GM21526 (cell line): Measurements from ENCODE around the gene TRIP4.
"Not testable (repeated sequence)": the region's sequence is repeated elsewhere in the genome, so short reads cannot be mapped to it uniquely, and the experiment has no call there.

Experiments used
- ATAC-seq: cut with Tn5 transposase; IDR thresholded peaks from one replicate; pipeline ENCODE4 v1.9.1; 2021; ENCODE audit warnings: moderate library complexity; ENCODE audit not compliant: unreplicated experiment, low FRiP score

The TRIP4 gene

DNA sequence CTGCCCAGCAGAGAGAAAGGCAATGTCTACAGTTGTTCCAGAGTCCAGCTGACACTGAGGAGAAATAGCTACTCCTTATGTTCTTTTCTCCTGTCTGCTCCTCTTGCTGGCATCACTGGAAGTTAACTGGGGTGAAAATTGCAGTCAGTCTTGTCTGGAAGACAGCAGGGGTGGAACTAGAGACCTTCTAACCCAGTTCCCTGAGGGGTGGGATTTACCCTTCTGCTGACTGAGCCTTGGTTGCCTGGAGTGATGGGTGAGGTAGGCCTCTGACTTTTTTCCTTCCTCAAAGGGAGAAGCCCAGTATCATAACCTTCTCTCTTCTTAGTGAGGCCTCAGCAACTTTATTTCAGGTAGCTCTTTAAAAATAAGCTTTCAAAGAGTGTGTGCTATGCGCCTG lies 88.9 kb downstream of the TRIP4 start:
- ATAC-seq = no peak

DNA sequence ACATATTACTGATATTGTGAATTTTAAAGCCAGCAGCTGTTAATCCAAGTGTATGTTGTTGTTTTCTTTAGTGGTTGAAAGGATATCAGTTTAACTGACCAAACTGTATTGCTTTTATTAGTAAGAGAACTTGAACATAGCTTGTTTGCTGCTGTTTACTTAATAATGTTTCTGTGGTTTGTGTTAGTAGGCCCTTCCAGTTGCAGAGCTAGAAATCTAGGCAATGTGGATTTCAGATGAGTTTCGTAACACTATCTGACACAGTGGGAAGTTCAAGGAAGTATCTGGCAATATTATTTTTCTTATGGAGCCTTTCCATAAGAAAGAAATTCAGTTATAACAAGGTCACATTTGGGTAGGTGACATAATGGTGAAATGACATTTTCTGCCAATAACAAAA lies 91.2 kb downstream of the TRIP4 start:
- no peak for ATAC-seq

DNA sequence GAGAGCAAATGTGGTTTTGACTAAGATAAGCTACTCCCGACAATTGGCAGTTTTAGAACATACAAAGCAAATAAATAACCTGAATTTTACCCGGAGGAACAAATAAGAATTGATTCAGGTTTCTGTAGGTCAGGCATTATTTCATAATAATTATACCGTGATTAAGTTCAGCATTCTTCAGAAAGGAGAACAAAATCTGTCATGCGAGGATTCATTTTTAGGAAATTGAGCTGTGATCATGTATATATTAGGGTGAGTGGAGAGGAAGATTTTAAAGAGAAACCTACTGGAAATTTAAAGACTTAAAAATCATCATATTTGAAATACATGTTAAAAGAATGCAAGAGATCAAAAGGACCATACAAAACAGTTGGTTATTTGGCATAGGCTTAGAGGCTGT lies 93.3 kb downstream of the TRIP4 start:
- no peak for ATAC-seq

DNA sequence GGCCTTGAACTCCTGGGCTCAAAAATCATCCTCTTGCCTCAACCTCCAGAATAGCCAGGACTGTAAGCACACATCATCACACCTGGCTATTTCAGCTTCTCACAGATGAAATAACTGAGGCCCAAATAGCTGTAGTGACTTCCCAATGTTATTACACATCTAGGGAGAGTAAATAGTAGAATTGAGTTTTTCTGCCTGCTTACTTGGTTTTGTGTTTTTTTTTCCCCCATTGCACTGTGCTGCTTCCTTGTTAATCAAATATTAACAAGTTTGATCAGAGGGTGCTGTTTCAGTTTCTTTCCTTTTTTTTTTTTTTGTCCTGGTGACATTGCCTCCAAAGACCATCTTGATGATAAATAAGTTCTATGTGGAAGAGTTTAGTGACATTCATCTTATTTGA lies 96.1 kb downstream of the TRIP4 start:
- no peak for ATAC-seq

DNA sequence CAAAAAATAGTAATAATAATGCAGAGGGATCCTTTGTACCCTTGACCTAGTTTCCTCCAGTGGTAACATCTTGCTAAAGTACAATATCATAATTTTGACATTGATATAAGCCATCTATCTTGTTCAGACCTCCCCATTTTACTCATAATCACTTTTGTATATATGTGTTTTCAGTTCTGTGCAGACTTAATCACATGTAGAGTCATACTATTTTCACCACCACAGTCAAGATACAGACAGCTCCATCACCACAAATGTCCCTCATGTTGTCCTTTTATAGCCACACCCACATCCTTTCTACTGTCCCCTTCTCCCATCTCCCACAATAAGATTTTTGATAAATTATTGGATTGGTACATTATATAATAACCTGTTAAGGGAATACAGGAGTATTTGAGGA lies 98.2 kb downstream of the TRIP4 start:
- ATAC-seq = no peak

DNA sequence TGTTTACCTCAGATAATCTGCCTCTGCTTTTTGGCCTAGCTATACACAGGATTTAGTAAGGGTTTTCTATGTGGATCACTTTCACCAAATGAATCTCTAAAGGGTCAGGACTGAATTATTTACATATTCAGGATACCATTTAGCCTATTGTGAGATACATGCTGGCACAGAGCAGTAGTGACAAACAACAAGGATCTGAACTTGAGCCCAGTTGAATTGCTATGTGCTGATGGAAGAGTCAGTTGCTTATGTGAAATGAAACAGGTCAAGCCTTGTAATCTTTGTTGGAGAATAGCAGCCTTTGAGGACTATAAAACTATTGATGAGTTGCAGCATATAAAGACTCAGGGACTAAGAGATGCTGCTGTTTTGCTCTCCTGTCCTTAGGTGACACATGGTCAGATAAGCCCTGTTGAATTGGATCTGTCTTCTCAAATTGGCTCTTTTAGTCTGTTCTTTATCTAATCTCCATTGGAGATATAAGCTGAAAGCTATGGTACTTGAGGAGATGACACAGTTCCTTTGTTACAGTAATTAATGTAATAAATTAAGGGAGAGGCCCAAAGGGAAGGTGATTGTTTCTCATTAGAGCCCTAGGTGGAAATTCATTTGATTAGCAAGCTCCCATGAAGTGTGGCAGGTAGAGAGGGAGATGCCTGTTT lies 103.1 kb downstream of the TRIP4 start:
- no peak for ATAC-seq

DNA sequence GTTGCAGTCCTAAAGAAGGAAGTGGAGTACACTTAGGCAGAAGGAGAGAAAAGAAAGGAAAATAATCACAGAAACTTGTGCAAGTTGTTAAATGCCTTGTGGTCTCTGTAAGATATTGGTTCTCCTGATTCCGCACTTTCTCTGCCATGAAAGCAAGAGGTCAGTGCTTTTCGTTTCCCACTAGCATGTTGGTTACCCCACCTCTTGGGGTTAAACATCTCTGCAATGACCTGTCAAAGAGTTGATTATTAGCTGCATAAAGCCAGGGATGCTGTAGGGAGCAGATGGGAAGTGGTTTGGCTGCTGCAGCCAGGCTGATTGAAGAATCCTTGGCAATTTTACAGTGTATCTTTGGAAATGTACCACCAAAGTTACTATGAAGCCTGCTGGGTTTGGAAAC lies 106.0 kb downstream of the TRIP4 start:
- no peak for ATAC-seq

DNA sequence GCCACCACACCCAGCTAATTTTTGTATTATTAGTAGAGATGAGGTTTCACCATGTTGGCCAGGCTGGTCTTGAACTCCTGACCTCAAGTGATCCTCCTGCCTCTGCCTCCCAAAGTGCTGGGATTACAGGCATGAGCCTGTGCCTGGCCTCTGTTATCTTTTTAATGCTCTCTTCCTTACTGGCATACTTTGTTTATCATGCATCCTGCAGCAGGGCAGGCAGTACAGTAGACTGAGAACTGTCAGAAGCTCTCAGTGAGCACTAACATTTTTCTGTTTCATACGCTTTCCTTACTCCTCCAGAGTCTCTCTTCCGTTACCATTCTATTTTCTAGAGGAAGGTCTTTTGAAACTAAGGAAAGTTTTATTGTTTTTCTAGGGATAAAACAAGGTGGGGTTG lies 108.3 kb downstream of the TRIP4 start:
- ATAC-seq = not testable (repeated sequence)

DNA sequence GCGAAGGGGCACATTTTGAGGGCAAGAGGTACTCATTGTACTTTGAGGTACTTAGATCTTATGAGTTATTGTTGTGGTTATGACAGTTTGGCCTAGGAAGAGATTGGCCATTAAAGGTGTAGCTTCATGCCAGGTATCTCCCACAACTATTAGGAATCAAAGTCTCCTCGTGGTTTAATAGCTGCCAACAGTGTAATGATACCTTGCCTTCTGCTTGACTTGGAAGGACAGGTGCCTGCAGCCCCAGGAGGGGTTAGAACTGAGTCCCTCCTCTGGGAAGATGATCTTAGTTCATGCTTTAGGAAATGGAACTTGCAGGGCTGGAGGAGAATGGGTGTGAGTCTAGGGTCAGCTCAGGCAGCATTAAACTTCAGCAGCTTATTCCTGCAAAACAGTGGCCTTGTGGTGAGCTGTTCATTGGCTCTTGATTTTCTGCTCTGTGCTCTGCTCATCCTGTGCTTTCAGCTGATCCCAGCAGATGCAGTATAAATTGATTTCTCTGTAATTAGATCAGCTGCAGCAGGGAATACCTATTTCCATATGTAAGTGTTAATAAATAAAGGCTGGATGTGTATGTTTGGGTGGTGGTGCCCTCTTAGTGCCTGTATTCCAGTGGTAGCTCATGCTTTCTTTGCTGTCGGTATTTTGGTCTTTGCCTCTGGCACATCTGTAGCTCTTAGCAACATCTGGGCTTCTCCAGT lies 113.2 kb downstream of the TRIP4 start:
- no peak for ATAC-seq

DNA sequence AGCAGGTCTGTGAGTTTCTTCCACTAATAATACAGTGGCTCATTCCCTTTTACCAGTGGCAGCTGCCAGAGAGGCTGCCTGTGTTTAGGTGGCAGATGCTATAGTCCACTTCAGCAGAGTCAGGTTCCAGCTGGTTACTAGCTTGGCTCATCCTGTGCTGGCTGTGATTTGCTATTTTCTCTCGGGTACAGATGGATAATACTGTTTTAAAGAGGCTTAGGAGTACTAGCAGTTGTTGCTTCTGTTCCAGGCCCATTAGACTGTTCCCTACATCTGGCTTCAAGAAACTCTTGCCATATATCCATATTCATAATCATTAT lies 113.7 kb downstream of the TRIP4 start:
- no peak for ATAC-seq

DNA sequence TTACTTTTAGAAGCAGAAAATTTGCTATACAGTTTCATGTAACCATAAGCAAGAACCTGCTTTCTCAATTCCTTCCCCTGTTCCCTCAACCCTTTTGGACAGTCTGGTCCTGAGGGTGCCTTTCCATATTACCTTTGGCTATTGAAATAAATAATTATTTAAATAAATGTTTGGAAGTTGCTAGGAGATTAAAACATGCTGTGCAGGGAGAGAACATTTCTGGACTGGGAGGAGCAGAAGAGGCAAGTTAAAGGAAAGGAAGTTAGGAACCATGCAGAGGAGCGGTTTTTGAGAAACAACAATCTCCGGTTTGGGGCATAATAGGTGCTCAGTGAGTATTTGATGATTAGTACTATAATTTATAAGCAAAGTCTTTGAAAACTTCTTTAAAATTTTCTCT lies 114.5 kb downstream of the TRIP4 start:
- ATAC-seq = no peak

DNA sequence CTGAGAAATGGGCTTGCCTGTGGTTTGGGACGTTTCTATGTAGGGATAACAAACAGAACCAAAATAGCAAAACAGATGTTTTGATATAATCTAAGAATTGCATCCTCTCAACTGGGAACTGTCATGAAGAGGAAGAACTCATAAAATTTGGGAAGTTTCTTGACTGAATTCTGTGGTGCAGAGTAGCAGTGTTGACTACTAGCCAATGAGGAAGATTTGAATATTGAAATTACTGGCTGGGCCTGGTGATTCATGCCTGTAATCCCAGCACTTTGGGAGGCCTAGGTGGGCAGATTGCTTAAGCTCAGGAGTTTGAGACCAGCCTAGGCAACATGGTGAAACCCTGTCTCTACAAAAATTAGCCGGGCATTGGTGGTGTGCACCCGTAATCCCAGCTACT lies 114.9 kb downstream of the TRIP4 start:
- no peak for ATAC-seq

DNA sequence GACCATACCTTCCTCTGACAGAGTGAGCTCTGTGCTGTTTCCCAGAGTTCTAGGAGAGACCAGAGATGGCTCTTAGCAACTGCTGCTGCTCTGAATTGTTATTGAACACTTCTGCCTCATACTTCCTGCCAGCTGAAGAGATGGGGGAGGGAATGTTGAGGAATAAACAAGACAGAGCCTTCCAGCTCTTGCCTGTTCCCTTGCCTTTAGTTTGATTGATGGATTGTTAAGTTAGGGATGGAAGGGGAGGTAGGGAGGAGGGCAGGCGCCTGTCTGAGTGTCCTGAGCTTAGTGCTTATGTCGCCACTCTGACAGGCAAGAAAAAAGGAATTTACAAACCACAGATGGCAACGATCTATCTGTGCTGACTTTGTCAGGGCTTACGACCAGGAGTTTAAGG lies 115.6 kb downstream of the TRIP4 start:
- ATAC-seq = no peak

DNA sequence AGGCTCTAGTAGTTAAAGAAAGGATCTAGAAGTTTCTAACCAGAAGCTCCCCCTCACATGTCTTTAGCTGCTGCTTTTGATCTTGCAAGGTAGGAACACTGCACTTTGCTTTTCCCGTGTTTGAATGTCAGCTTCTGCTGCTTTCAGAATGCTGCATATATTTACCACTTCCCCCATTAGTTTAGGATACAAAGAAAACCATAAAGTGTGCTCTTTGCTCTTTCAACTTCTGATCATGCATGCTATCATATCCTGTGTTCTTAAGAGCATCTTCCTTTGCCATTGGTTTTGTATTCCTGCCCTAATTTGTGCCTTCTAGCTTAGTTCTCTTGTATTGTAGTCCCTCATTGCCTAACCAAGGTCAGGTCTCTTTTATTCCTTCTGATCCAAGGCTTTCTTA lies 116.0 kb downstream of the TRIP4 start:
- ATAC-seq = no peak
